ENCODE data around the gene CAPRIN2.

GRCh38 chr12:30707613-30708342 lies 47.0 kb downstream of the CAPRIN2 start:
- TF ChIP-seq CTCF (conservative IDR thresholded peaks at IDR 0.05; ENCODE audit: low read depth, low read length) = no peak
- no peak for TF ChIP-seq POLR2A (IDR thresholded peaks at IDR 0.05; ENCODE audit: low read depth, low read length)
- TF ChIP-seq ELK1 (IDR thresholded peaks at IDR 0.05; ENCODE audit: borderline replicate concordance, low read depth, low read length) = no peak
- no peak for TF ChIP-seq RCOR1 (IDR thresholded peaks at IDR 0.05; ENCODE audit: insufficient replicate concordance, low read length)
- TF ChIP-seq RAD21 (IDR thresholded peaks at IDR 0.05; ENCODE audit: low read length) = no peak
- TF ChIP-seq MAFK (IDR thresholded peaks at IDR 0.05; ENCODE audit: low read depth, low read length) = no peak
- TF ChIP-seq USF2 (IDR thresholded peaks at IDR 0.05; ENCODE audit: low read depth, low read length) = no peak
- TF ChIP-seq CEBPB (IDR thresholded peaks at IDR 0.05; ENCODE audit: low read depth, low read length) = no peak
- TF ChIP-seq MXI1 (IDR thresholded peaks at IDR 0.05; ENCODE audit: borderline replicate concordance, low read depth, low read length) = no peak
- no peak for TF ChIP-seq SMC3 (IDR thresholded peaks at IDR 0.05; ENCODE audit: low read depth, low read length)
- TF ChIP-seq NFE2L2 (IDR thresholded peaks at IDR 0.05; ENCODE audit: low read depth, low read length) = no peak

All from IMR-90 (cell line).